H1 (cell line): ENCODE data around the gene CELF2. TPM values are rescaled to one million over a fixed set of nuclear protein-coding genes. Genes with fewer than 3 reads are reported as not detected.

ENCODE experiments used
- ATF2 ChIP-seq: IDR thresholded peaks from 2 replicates; pipeline ENCODE4 v1.6.1; 2012; ENCODE audit warnings: low read length, inconsistent platforms
- BRCA1 ChIP-seq: IDR thresholded peaks from 2 replicates; pipeline ENCODE4 v1.6.1; 2012; ENCODE audit warnings: low read depth, low read length, improper control_type of control experiment
- CREB1 ChIP-seq: IDR thresholded peaks from 2 replicates; pipeline ENCODE4 v1.6.1; 2012; ENCODE audit warnings: inconsistent platforms
- E2F6 ChIP-seq: IDR thresholded peaks from 2 replicates; pipeline ENCODE4 v1.6.1; 2012; ENCODE audit warnings: inconsistent platforms
- SIX5 ChIP-seq: IDR thresholded peaks from 2 replicates; pipeline ENCODE4 v1.6.1; 2011; ENCODE audit warnings: mild to moderate bottlenecking, low read depth, low read length
- ZNF274 ChIP-seq: IDR thresholded peaks from 2 replicates; pipeline ENCODE4 v1.7.0; 2012; ENCODE audit warnings: low read length, borderline replicate concordance; ENCODE audit errors: extremely low read depth
- polyA plus RNA-seq, 7 experiments: library from polyadenylated mRNA; depleted of rRNA in 3 of 7; stranded (reverse) in 5 of 7; unstranded in 2 of 7; fragments of >200 nt in 5 of 7; fragments of 200-250 nt in 2 of 7; gene quantifications; 1 replicate in 5 of 7; 2 replicates in 1 of 7; 4 replicates in 1 of 7; pipeline versions ENCODE4 v1.2.1 to v1.2.3, GENCODE V29; 2011 to 2013; ENCODE audit warnings: missing spikeins in 2 of 7, mixed read lengths in 2 of 7
- total RNA-seq: library from RNA; stranded (reverse); fragmentation: NEBNext Ultra II Directional; extraction: Animal tissue kit (Norgen Biotek cat#: 25700); gene quantifications from 2 replicates; pipeline ENCODE4 v1.2.1, GENCODE V29; 2021

Gene CELF2
- total and polyA plus RNA-seq, 2 of the 8 experiments (the other 6 are each of a cell fraction or from before 2014, with no cell fraction given): 18.3 to 22.7 TPM

GRCh38 chr10:11292576-11293302, 275.1 kb downstream of the CELF2 start (continued):
- TF ChIP-seq ATF2: no peak
- TF ChIP-seq E2F6: no peak
- no peak for TF ChIP-seq SIX5
- no peak for TF ChIP-seq BRCA1
- TF ChIP-seq ZNF274: no peak
- TF ChIP-seq CREB1: no peak
